SK-N-MC (cell line): ENCODE results near the gene PARD3B.

Experiments
- DNase-seq: peaks from one replicate; pipeline ENCODE4 v3.0.0-alpha.2; 2011; ENCODE audit warnings: low read depth, low spot score
- H3K27ac ChIP-seq: fragments of 200-600 bp; sonication (generic); 2 replicates; pipeline ENCODE4 v1.5.1; 2016; ENCODE audit warnings: mixed run types
- H3K36me3 ChIP-seq: fragments of 200-600 bp; sonication (generic); 2 replicates; pipeline ENCODE4 v1.6.1; 2017; ENCODE audit warnings: antibody characterized with exemption, low read length, mixed read lengths; ENCODE audit not compliant: insufficient read depth
- H3K4me3 ChIP-seq: fragments of 200-600 bp; sonication (generic); 2 replicates; pipeline ENCODE4 v1.5.1; 2016
- H3K9ac ChIP-seq: fragments of 200-600 bp; sonication (generic); 2 replicates; pipeline ENCODE4 v1.8.0; 2017; ENCODE audit warnings: mixed run types, mixed read lengths; ENCODE audit not compliant: insufficient read length
- H3K9me3 ChIP-seq: fragments of 200-600 bp; sonication (generic); 2 replicates; pipeline ENCODE4 v1.6.1; 2017; ENCODE audit warnings: low read depth, mild to moderate bottlenecking, antibody characterized with exemption, low read length, moderate library complexity, mixed read lengths
- EZH2 ChIP-seq: fragments of 200-600 bp; sonication (generic); IDR thresholded peaks from one replicate; pipeline ENCODE4 v1.6.1; 2017; ENCODE audit warnings: antibody characterized with exemption
- FOXP2 ChIP-seq: optimal IDR thresholded peaks from 2 replicates; pipeline ENCODE3; 2011; ENCODE audit warnings: mild to moderate bottlenecking, moderate library complexity; ENCODE audit not compliant: insufficient read depth; ENCODE audit errors: extremely low read length, control extremely low read depth
- POLR2AphosphoS5 ChIP-seq: IDR thresholded peaks from 2 replicates; pipeline ENCODE4 v1.6.1; 2012; ENCODE audit warnings: mild to moderate bottlenecking, low read depth, low read length, borderline replicate concordance

Gene PARD3B

GRCh38 chr2:205069928-205070327 lies 524.7 kb downstream of the PARD3B start:
- TF ChIP-seq EZH2 (no peak), POLR2AphosphoS5 (no peak), FOXP2 (no peak)
- Histone ChIP-seq H3K9ac (no peak overlapping the region), H3K4me3 (no peak overlapping the region), H3K36me3 (no peaks in the 10 kb centered on the region), H3K27ac (no peak overlapping the region), H3K9me3 (no peaks in the 10 kb centered on the region)
- no peak for DNase-seq

- no peak for TF ChIP-seq FOXP2
- no peak for TF ChIP-seq EZH2
- no peak for TF ChIP-seq POLR2AphosphoS5
- no peak overlapping the region for H3K27ac ChIP-seq
- DNase-seq: no peak
- H3K36me3 ChIP-seq: no peaks in the 10 kb centered on the region
- no peak overlapping the region for H3K9ac ChIP-seq
- H3K4me3 ChIP-seq: no peak overlapping the region
- no peaks in the 10 kb centered on the region for H3K9me3 ChIP-seq
Observed at GRCh38 chr2:205070889-205071288, 525.6 kb downstream of the PARD3B start.

DNA sequence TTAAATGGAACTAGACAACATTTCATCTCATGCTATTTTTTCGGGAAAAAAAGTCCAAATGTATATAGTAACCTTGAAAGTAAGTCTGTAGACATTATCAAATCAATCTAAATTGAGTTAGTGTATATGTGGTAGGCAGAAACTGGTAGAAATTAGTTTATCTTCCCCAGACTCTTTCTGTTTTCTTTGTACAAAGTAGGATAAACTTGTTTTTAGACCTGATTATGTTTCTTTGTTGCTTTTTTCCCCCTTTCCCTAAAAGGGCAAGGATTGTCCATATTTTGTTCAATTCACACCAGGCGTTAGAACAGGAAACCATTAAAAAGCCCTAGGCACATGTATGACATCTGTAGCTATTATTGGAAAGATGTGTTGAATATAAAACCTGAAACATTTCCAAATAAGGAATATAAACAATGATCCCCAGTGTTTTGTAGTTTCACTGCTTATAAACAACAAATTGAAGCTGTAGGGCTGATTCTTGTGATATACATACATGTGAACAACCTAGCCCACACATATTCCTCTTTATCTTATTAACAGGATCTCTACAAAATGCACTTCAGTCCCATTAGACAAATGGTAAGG lies 528.3 kb downstream of the PARD3B start:
- H3K36me3 ChIP-seq: no peaks in the 10 kb centered on the region
- DNase-seq: no peak
- H3K9me3 ChIP-seq: no peaks in the 10 kb centered on the region
- H3K9ac ChIP-seq: no peak overlapping the region
- no peak overlapping the region for H3K4me3 ChIP-seq
- H3K27ac ChIP-seq: peak overlapping the region; percentile 43; the same call in 1 of the 2 replicates
- no peak for TF ChIP-seq EZH2
- TF ChIP-seq FOXP2: no peak
- TF ChIP-seq POLR2AphosphoS5: no peak

GRCh38 chr2:205076405-205076804 lies 531.1 kb downstream of the PARD3B start:
- Histone ChIP-seq H3K27ac (no peak overlapping the region), H3K36me3 (no peaks in the 10 kb centered on the region), H3K9me3 (no peaks in the 10 kb centered on the region), H3K4me3 (no peak overlapping the region), H3K9ac (no peak overlapping the region)
- no peak for DNase-seq
- TF ChIP-seq POLR2AphosphoS5 (no peak), EZH2 (no peak), FOXP2 (no peak)

DNA sequence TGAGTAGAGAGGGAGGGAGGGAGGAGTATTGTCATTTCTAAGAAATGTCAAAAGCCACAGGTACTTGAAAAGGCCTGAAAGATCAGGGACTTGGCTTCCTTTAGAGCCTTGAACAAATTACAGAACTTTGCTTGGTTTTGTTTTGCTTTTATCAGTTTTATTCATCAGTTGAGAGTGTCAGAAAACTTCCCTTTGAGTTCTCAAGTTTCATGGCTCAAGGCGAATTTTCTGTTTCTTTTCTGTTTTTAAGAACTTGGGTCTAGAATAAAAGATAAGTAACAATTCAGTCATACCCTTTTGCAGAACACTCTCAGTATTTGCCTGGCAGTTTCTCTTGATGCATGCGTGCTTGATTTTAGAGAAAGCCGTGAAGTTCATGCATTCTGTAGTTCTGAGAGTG lies 531.9 kb downstream of the PARD3B start:
- TF ChIP-seq FOXP2 (no peak), EZH2 (no peak), POLR2AphosphoS5 (no peak)
- no peak overlapping the region for H3K27ac ChIP-seq
- H3K4me3 ChIP-seq: no peak overlapping the region
- no peak overlapping the region for H3K9ac ChIP-seq
- no peak for DNase-seq
- no peaks in the 10 kb centered on the region for H3K9me3 ChIP-seq
- no peaks in the 10 kb centered on the region for H3K36me3 ChIP-seq

DNA sequence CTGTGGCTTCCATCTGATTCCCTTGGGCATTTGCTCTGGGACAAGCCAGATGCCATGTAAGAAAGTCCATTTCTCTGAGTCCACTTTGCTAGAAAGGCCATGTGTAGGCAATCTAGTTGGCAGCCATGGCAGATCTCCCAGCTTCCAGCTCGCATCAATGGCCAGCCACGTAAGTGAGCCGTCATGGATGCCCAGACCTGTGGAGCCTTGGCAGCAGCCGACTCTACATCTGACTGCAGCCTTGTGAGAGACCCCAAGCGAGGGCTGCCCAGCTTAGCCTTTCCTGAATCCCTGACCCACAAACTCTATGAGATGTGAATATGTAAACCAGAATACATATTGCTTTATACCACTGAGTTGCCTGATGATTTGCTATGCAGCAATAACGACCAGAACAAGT lies 533.5 kb downstream of the PARD3B start:
- H3K36me3 ChIP-seq: no peaks in the 10 kb centered on the region
- H3K9ac ChIP-seq: no peak overlapping the region
- H3K27ac ChIP-seq: no peak overlapping the region
- no peaks in the 10 kb centered on the region for H3K9me3 ChIP-seq
- no peak for DNase-seq
- no peak overlapping the region for H3K4me3 ChIP-seq
- TF ChIP-seq FOXP2 (no peak), EZH2 (no peak), POLR2AphosphoS5 (no peak)

DNA sequence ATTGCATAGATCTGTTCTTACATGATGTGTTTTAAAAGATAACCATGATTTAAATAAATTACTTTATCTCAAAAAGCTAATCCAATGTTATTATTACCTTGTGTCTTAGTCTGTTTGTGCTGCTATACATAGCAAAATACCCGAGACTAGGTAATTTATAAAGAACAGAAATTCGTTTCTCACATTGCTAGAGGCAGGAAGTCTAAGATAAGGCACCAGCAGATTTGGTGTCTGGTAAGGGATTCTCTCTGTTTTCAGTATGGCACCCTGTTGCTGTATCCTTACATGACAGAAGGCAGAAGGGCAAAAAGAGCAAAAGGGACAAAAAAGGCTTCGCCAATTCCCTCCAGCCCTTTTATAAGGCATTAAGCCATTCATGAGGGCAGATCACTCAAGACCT lies 533.9 kb downstream of the PARD3B start:
- DNase-seq: no peak
- Histone ChIP-seq H3K9ac (no peak overlapping the region), H3K9me3 (no peaks in the 10 kb centered on the region), H3K27ac (no peak overlapping the region), H3K36me3 (no peaks in the 10 kb centered on the region), H3K4me3 (no peak overlapping the region)
- no peak for TF ChIP-seq FOXP2
- TF ChIP-seq EZH2: no peak
- no peak for TF ChIP-seq POLR2AphosphoS5

DNA sequence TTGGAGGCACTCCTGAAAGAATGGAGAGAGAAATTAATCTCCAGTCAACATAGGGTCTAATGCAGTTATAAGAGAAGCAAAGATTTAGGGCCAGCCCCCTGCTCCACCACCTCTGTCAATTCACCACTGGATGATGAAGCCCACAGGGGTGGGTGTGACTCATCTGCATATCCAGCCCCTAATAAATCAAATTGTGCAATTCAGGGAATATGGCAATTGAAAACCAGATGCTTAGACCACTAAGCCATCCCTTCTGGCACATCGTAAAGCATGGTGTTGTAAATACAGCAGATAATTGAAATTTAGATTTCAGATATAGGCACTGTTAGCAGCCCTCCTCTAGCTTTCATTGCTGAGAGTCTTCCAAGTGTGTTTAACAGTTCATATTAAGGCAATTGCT lies 541.4 kb downstream of the PARD3B start:
- Histone ChIP-seq H3K9me3 (no peaks in the 10 kb centered on the region), H3K9ac (no peak overlapping the region), H3K36me3 (no peaks in the 10 kb centered on the region), H3K27ac (no peak overlapping the region), H3K4me3 (no peak overlapping the region)
- DNase-seq: no peak
- TF ChIP-seq EZH2: no peak
- TF ChIP-seq FOXP2: no peak
- TF ChIP-seq POLR2AphosphoS5: no peak

DNA sequence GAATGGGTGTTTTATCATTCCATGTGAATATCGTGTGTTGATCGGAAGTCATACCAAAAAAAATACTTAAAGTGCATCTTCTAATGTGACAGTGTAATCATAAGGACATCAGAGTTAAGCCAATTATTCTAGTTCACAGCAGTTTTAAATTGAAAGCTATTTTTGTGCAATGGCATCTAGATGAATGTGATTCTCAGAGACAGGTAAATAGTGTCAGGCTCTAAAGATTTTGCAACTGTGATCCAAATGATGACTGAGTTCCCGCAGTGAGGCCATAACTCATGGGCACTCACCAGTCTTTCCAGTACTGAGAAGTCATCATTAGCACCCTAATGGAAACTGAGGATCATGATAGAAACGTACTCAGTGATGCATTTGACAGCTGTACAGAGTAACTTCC lies 542.6 kb downstream of the PARD3B start:
- TF ChIP-seq EZH2 (no peak), POLR2AphosphoS5 (no peak), FOXP2 (no peak)
- Histone ChIP-seq H3K36me3 (no peaks in the 10 kb centered on the region), H3K9ac (no peak overlapping the region), H3K4me3 (no peak overlapping the region), H3K27ac (no peak overlapping the region), H3K9me3 (no peaks in the 10 kb centered on the region)
- no peak for DNase-seq
